ENCODE data around the gene RNF130. TPM values are rescaled to one million over a fixed set of nuclear protein-coding genes. Genes with fewer than 3 reads are reported as not detected.

The RNF130 gene
- total and polyA plus RNA-seq, 9 of the 15 experiments (the other 6 are each of a cell fraction or from before 2014, with no cell fraction given) = 5.8 to 39.4 (median 27.1) TPM

DNA sequence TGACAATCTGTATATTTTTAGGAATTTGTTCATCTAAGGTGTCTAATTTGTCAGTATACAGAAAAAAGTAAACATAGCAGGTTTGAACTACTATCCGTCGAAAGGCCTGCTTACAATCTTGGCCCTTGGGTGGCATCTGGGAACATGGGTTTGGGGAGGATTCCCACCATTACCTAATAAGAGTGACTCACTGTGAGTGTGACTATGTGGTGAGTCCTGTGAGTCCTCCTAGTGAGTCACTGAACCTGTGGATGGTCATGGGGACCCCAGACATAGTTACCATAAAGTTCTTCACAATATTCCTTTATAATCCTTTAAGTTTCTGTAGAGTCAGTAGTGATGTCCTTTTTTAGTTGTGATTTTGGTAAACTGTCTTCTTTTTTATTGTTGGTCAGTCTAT lies 37.0 kb downstream of the RNF130 start:
- peaks cover 11% of the 10 kb centered on the region for H3K36me3 ChIP-seq (ENCODE audit: control insufficient read depth, insufficient read depth, low read length)
- H3K4me2 ChIP-seq (ENCODE audit: insufficient read depth, low read length) = no peak overlapping the region
- ATAC-seq (no peak), FAIRE-seq (no peak), DNase-seq (ENCODE audit: extremely low read depth in 1 of 4, low spot score in 3 of 4) (no peak)
- no peak overlapping the region for H2AFZ ChIP-seq (ENCODE audit: low read depth, low read length)
- peaks cover 9% of the 10 kb centered on the region for H3K9me3 ChIP-seq (replicated peaks; ENCODE audit: control insufficient read depth, insufficient read depth, low read depth, low read length)
- CTCF ChIA-PET (ENCODE audit: low intra/inter-chr PET ratio) = no interaction called here
- TF ChIP-seq FOXA1 (IDR thresholded peaks at IDR 0.05; ENCODE audit: borderline replicate concordance) (no peak), JUN (IDR thresholded peaks at IDR 0.05; ENCODE audit: borderline replicate concordance, low read depth, low read length) (peak; percentile 52; the same call in 1 of the 2 replicates), JUN (CRISPR knock-in tag; IDR thresholded peaks at IDR 0.05; ENCODE audit: borderline replicate concordance) (no peak), HNRNPK (IDR thresholded peaks at IDR 0.05; ENCODE audit: low read depth, low read length, poor library complexity, severe bottlenecking) (no peak), CBFB (CRISPR knock-in tag; IDR thresholded peaks at IDR 0.05) (no peak), C11orf30 (IDR thresholded peaks at IDR 0.05; ENCODE audit: low read depth) (no peak), MEIS2 (IDR thresholded peaks at IDR 0.05; ENCODE audit: partially characterized antibody) (no peak), ZNF584 (CRISPR knock-in tag; IDR thresholded peaks at IDR 0.05; ENCODE audit: low read depth) (no peak), WHSC1 (IDR thresholded peaks at IDR 0.05; ENCODE audit: low read length) (no peak), GATAD2A (IDR thresholded peaks at IDR 0.05) (no peak), ZNF174 (CRISPR knock-in tag; IDR thresholded peaks at IDR 0.05) (no peak), POLR2AphosphoS5 (IDR thresholded peaks at IDR 0.05; ENCODE audit: control insufficient read depth, insufficient read depth, low read depth, low read length) (no peak), ARNT (IDR thresholded peaks at IDR 0.05) (no peak), TAF9B (IDR thresholded peaks at IDR 0.05; ENCODE audit: partially characterized antibody) (no peak), PML (IDR thresholded peaks at IDR 0.05; ENCODE audit: low read length) (no peak), TRIM24 (IDR thresholded peaks at IDR 0.05) (peak in 1 of 2 experiments; percentile 20; a peak in 1 of 4 replicates)
- TF ChIP-seq, protein P1, sequence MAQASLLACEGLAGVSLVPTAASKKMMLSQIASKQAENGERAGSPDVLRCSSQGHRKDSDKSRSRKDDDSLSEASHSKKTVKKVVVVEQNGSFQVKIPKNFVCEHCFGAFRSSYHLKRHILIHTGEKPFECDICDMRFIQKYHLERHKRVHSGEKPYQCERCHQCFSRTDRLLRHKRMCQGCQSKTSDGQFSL (CRISPR knock-in tag; IDR thresholded peaks at IDR 0.05) = no peak
- TF ChIP-seq, protein P1 (tag; IDR thresholded peaks at IDR 0.05) = no peak
- TF ChIP-seq, protein P2, sequence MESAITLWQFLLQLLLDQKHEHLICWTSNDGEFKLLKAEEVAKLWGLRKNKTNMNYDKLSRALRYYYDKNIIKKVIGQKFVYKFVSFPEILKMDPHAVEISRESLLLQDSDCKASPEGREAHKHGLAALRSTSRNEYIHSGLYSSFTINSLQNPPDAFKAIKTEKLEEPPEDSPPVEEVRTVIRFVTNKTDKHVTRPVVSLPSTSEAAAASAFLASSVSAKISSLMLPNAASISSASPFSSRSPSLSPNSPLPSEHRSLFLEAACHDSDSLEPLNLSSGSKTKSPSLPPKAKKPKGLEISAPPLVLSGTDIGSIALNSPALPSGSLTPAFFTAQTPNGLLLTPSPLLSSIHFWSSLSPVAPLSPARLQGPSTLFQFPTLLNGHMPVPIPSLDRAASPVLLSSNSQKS (CRISPR knock-in tag; IDR thresholded peaks at IDR 0.05) = no peak
- H3K4me1 ChIP-seq (replicated peaks in 1 of 2; ENCODE audit: control insufficient read depth in 2 of 2, insufficient read depth in 2 of 2, low read length in 2 of 2) = no peaks in the 10 kb centered on the region
- no peaks in the 10 kb centered on the region for H3K79me2 ChIP-seq (ENCODE audit: control insufficient read depth, insufficient read depth, low read length)
- POLR2A ChIA-PET = no interaction called here
- no peak overlapping the region for H3K27ac ChIP-seq (ENCODE audit: extremely low read depth, low read depth, low read length)
- H4K20me1 ChIP-seq (replicated peaks; ENCODE audit: control insufficient read depth, insufficient read depth, low read length) = no peaks in the 10 kb centered on the region
- intact Hi-C loops (cut with micrococcal nuclease) = no loop called here
- WGBS (ENCODE audit: insufficient coverage, low coverage, missing lambda C conversion rate) = 100% methylated on average over 2 of the region's 2 CpGs
- in situ Hi-C loops (cut with MboI) = no loop called here
- BruUV-seq (replicated peaks) = no TSS peak
- no peak overlapping the region for H3K4me3 ChIP-seq
- H3K9ac ChIP-seq (ENCODE audit: insufficient read depth in 1 of 2, low read depth in 2 of 2, low read length in 2 of 2) = no peak overlapping the region
- no peaks in the 10 kb centered on the region for H3K27me3 ChIP-seq (ENCODE audit: control insufficient read depth in 2 of 2, insufficient read depth in 2 of 2, low read length in 2 of 2)
- H3K9me1 ChIP-seq (ENCODE audit: control insufficient read depth, insufficient read depth, low read length) = no peaks in the 10 kb centered on the region
